OCI-LY7 (cell line): Measurements from ENCODE around the gene IFNGR1. TPM values are rescaled to one million over a fixed set of nuclear protein-coding genes. Genes with fewer than 3 reads are reported as not detected.

Experiments used
- BruUV-seq: library from RNA; stranded (reverse); fragments of 400-500 nt; replicated peaks from 2 replicates; lab custom pipeline; 2021; lab: Mats Ljungman, UMichigan
- CTCF ChIA-PET: fragments of 300-600 bp; sonication (Branson Sonifier 250); formaldehyde crosslinking; loops from one replicate; lab custom pipeline; 2022; ENCODE audit warnings: antibody characterized with exemption; ENCODE audit not compliant: unreplicated experiment; lab: Charles Lee
- POLR2A ChIA-PET: fragments of 300-600 bp; sonication (Branson Sonifier 250); formaldehyde crosslinking; loops from one replicate; lab custom pipeline; 2022; ENCODE audit warnings: antibody characterized with exemption; lab: Charles Lee
- DNase-seq: peaks from one replicate; pipeline ENCODE4 v3.0.0-alpha.2; 2015; ENCODE audit warnings: low spot score
- H2AFZ ChIP-seq: fragments of 200-600 bp; sonication (generic), shearing (Covaris generic); 2 replicates; pipeline ENCODE4 v1.6.1; 2014; ENCODE audit warnings: mild to moderate bottlenecking, antibody characterized with exemption, low read length, moderate library complexity
- H3K27ac ChIP-seq: fragments of 200-600 bp; sonication (generic); 2 replicates; pipeline ENCODE4 v1.5.1; 2014; ENCODE audit warnings: mixed run types, low read depth, mild to moderate bottlenecking, moderate library complexity, low read length, inconsistent platforms; ENCODE audit not compliant: poor library complexity, severe bottlenecking
- H3K36me3 ChIP-seq: fragments of 200-600 bp; sonication (generic); 2 replicates; pipeline ENCODE4 v1.6.1; 2014; ENCODE audit warnings: mild to moderate bottlenecking, antibody characterized with exemption, low read length, moderate library complexity, mixed read lengths; ENCODE audit not compliant: insufficient read depth
- H3K4me1 ChIP-seq: fragments of 200-600 bp; sonication (generic); 2 replicates; pipeline ENCODE4 v1.5.1; 2014; ENCODE audit warnings: mild to moderate bottlenecking, low read length; ENCODE audit not compliant: insufficient read depth, poor library complexity, severe bottlenecking
- H3K4me2 ChIP-seq: fragments of 200-600 bp; sonication (generic); 2 replicates; pipeline ENCODE4 v1.6.1; 2014; ENCODE audit warnings: mild to moderate bottlenecking, low read length
- H3K4me3 ChIP-seq: fragments of 200-600 bp; sonication (generic); 2 replicates; pipeline ENCODE4 v1.5.1; 2014; ENCODE audit warnings: mild to moderate bottlenecking, low read depth, low read length; ENCODE audit not compliant: poor library complexity, severe bottlenecking
- H3K79me2 ChIP-seq: fragments of 200-600 bp; sonication (generic); 2 replicates; pipeline ENCODE4 v1.6.1; 2016; ENCODE audit warnings: low read depth, mild to moderate bottlenecking, low read length, moderate library complexity, mixed read lengths; ENCODE audit not compliant: insufficient read depth
- H3K9me2 ChIP-seq: fragments of 200-600 bp; sonication (generic); 2 replicates; pipeline ENCODE4 v1.6.1; 2016; ENCODE audit warnings: mild to moderate bottlenecking, low read length, mixed read lengths; ENCODE audit not compliant: insufficient read depth
- H3K9me3 ChIP-seq: fragments of 200-600 bp; sonication (generic); 2 replicates; pipeline ENCODE4 v1.6.1; 2014; ENCODE audit warnings: mild to moderate bottlenecking, mixed run types, low read length, mixed read lengths
- H4K20me1 ChIP-seq: fragments of 200-600 bp; sonication (generic); 2 replicates; pipeline ENCODE4 v1.6.1; 2014; ENCODE audit warnings: mild to moderate bottlenecking, antibody characterized with exemption, low read length, moderate library complexity, mixed read lengths; ENCODE audit not compliant: insufficient read depth
- CTCF ChIP-seq: fragments of 200-600 bp; sonication (generic); conservative IDR thresholded peaks from 2 replicates; pipeline ENCODE4 v1.5.1; 2014; ENCODE audit warnings: mild to moderate bottlenecking, antibody characterized with exemption, low read length, moderate library complexity, mixed read lengths
- EZH2phosphoT487 ChIP-seq: fragments of 200-600 bp; sonication (generic); IDR thresholded peaks from 2 replicates; pipeline ENCODE4 v1.6.1; 2018; ENCODE audit warnings: low read depth, borderline replicate concordance, mild to moderate bottlenecking, mixed run types, antibody characterized with exemption, low read length, moderate library complexity, mixed read lengths
- intact Hi-C: fragments of 100-400 bp; cut with micrococcal nuclease; formaldehyde crosslinking; loops from one replicate; pipeline ENCODE4 v1.10.0; 2022; ENCODE audit not compliant: unreplicated experiment
- total RNA-seq, 2 experiments: library from RNA; depleted of rRNA in 1 of 2; stranded (reverse); fragments of >200 nt in 1 of 2; shearing (Covaris generic) in 1 of 2; gene quantifications; 2 replicates each; pipeline ENCODE4 v1.2.3, GENCODE V29; 2014 to 2022

Gene IFNGR1
- total RNA-seq, 2 experiments from 2014 or later, result 23.2 to 23.6 TPM

DNA sequence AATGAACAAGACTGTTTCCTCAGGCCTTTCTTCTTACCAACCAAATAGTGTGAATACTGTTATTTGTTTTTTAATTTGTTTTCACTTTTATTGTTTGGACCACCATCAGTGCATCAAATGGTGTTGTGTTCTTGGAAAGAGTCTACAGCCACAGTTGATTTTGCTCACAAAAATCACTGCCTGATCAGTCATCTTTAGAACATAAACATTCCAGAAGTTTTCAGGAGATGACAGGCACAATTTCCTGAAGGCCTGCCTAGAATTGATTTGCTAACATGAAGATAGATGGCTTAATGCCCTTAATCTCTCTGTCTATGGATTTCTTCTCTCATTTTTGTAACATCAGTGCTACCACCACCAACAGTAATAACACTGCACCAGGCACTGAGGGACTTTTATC is 59.3 kb downstream of the IFNGR1 start:
- intact Hi-C loops, result no loop called here
- Histone ChIP-seq H3K4me1 (peaks cover 8% of the 10 kb centered on the region), H3K4me3 (no peak overlapping the region), H3K4me2 (no peak overlapping the region), H3K9me2 (no peaks in the 10 kb centered on the region), H3K79me2 (no peaks in the 10 kb centered on the region), H3K9me3 (peaks cover 25% of the 10 kb centered on the region), H3K36me3 (no peaks in the 10 kb centered on the region; the same call in 1 of the 2 replicates), H4K20me1 (no peaks in the 10 kb centered on the region), H3K27ac (no peak overlapping the region), H2AFZ (no peak overlapping the region)
- ChIA-PET POLR2A (interaction anchor here (0.7 to 1.0 kb wide), 2 partner anchors 17 to 72 kb away, joined by 4 to 7 read pairs; no protein-coding TSS in a partner anchor), CTCF (no interaction called here)
- TF ChIP-seq CTCF (no peak), EZH2phosphoT487 (no peak)
- DNase-seq, result no peak
- no TSS peak for BruUV-seq

DNA sequence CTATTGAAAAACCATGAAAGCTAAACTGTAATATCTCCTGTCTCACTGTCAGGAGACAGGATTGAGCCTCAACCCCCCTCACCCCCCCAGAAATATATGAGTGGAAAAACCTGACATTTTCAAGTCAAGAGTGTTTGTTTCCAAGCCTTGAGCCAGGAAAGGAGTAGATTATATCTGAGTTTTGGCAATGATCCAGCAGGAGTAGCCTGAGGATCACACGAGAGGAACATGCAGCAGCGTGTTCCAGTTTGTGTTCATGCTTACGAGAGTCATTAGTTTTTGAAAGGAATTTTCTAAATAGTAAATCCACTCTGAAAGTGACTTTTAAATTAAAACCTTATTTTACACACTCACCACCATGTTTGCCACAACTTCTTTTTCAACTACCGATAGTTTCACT is 61.6 kb downstream of the IFNGR1 start:
- no peak overlapping the region for H3K4me2 ChIP-seq
- H3K9me3 ChIP-seq, result peaks cover 5% of the 10 kb centered on the region; the same call in 1 of the 2 replicates
- no peak overlapping the region for H3K27ac ChIP-seq
- no peaks in the 10 kb centered on the region for H3K9me2 ChIP-seq
- DNase-seq, result no peak
- H3K79me2 ChIP-seq, result no peaks in the 10 kb centered on the region
- POLR2A ChIA-PET, result interaction anchor here (0.9 kb wide), 1 partner anchor 12 kb away, joined by 3 read pairs; no protein-coding TSS in a partner anchor
- no peak for TF ChIP-seq EZH2phosphoT487
- TF ChIP-seq CTCF, result no peak
- H3K4me3 ChIP-seq, result no peak overlapping the region
- BruUV-seq, result no TSS peak
- CTCF ChIA-PET, result no interaction called here
- no peaks in the 10 kb centered on the region for H4K20me1 ChIP-seq
- H3K36me3 ChIP-seq, result no peaks in the 10 kb centered on the region
- H2AFZ ChIP-seq, result no peak overlapping the region
- intact Hi-C loops, result no loop called here
- H3K4me1 ChIP-seq, result peaks cover 8% of the 10 kb centered on the region

GRCh38 chr6:137156650-137157049 is 62.5 kb downstream of the IFNGR1 start:
- no peaks in the 10 kb centered on the region for H3K36me3 ChIP-seq
- POLR2A ChIA-PET, result interaction anchor here (1.2 kb wide), 1 partner anchor 60 kb away, joined by 4 read pairs; no protein-coding TSS in a partner anchor
- no peak for DNase-seq
- peaks cover 8% of the 10 kb centered on the region for H3K4me1 ChIP-seq
- BruUV-seq, result no TSS peak
- no peaks in the 10 kb centered on the region for H4K20me1 ChIP-seq
- H3K9me3 ChIP-seq, result no peaks in the 10 kb centered on the region
- TF ChIP-seq EZH2phosphoT487, result no peak
- no peak for TF ChIP-seq CTCF
- intact Hi-C loops, result no loop called here
- CTCF ChIA-PET, result no interaction called here
- no peaks in the 10 kb centered on the region for H3K9me2 ChIP-seq
- no peak overlapping the region for H3K27ac ChIP-seq
- no peak overlapping the region for H3K4me2 ChIP-seq
- H3K79me2 ChIP-seq, result no peaks in the 10 kb centered on the region
- H2AFZ ChIP-seq, result no peak overlapping the region
- H3K4me3 ChIP-seq, result no peak overlapping the region
